SKM-1 (cell line): ENCODE measurements around the gene CAPS2.

Experiments
- DNase-seq: peaks from one replicate; lab custom pipeline; 2025; ENCODE audit not compliant: unreplicated experiment; lab: John Stamatoyannopoulos, UW

Gene CAPS2

GRCh38 chr12:75305412-75306332, 24.5 kb downstream of the CAPS2 start:
- DNase-seq, result no peak

DNA sequence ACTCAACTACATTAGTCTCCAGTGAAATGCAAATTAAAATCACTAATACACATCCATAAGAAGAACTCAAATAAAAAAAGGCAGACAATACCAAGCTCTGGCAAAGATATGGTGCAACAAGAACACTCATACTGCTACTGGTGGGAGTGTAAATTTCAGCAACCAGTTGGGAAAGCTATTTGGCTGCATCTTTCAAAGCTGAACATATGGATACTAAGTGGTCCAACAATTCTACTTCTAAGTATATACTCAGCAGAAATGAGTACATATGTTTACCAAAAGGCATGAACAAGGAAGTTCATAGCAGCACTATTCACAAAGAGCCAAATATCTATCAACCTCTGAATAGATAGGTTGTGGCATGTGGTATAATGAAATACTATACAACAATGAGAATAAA, 27.3 kb downstream of the CAPS2 start:
- DNase-seq, result no peak

GRCh38 chr12:75302225-75302624, 27.9 kb downstream of the CAPS2 start:
- DNase-seq, result no peak

DNA sequence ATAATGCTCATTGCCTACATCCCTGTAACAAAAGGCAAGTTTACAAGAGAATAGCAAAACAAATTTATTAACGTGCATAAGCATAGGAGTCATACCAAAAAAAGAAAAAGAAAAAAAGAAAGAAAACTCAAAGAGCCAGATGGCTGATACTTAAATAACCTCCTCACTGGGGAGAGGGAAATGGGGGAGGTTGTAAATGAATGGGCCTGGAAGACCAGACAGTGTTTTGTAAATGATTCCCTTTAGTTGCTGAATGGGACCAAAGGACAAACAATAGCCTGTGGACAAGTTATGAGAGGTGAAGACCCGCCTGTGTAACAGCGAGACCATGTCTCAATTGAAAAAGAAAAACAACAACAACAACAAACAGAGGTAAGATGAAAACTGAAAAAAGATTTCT, 35.3 kb downstream of the CAPS2 start:
- no peak for DNase-seq

DNA sequence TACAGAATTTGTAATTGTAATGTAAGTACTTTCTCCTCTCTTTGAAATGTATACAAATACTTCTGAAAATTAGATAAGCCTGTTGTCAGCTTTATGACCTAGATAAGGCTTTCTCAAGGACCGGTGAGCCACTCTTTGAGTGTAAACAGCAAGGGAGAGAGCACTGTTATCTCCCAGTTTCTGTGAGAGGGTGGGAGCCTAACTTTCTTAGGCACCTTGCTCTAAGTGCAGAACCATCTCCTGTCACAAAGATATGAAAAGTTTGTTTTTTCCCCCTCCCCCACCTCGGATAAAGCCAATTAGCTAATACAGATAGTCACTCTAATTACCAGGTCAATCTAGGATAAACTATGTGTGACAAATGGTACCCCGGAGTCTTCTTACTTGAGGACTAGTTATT, 35.8 kb downstream of the CAPS2 start:
- no peak for DNase-seq

DNA sequence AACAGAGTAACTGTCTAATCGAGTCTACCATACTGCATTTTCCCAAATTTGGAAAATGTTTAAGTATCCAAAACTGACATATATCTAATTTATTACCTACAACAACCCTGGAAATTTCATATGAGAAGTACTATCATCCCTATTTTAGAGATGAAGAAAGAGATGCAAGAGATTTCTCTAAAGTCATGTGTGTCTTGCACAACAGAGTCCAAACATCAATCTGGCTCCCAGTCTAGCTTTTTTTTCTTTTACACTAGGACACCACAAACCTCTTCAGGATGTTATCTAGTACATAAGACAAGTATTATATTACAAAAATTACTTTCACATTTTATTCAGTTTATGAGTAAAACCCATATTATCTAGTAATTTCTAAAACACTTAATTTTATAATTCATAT, 39.1 kb downstream of the CAPS2 start:
- no peak for DNase-seq

DNA sequence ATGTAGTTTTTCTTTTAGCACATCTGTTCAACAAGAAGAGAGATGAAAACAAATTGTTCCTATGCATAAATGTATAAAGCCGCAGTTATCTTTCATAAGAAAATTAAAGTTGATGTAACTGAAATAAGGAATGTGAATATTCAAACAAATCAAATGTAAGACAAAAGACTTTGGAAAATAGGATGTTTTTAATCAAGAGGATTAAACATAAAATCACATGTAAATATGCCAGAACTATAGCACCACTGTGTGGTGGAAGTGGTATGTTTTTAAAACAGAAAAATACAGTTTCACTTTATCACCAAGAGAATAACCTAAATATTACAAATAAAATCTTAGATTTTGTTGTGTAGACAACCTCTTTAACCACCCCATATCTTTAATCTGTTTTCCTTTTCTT, 40.4 kb downstream of the CAPS2 start:
- DNase-seq, result no peak

DNA sequence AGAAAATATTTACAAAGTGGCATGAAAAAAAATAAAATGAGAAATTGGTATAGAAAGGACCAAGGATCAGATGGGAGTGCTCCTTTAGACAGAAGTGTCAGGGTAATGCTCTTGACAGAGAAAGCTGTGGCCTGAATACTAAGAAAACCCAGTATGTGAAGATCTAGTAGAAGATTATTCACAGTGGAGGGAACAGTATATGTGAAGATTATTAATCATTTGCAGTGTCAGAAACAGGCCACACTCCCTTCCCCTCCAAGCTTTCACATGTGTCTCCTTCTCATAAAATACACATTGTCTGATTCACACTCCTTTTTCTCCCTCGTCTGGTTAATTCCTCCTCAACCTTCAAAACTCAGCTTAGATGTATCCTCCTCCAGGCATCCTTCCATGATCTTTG, 41.3 kb downstream of the CAPS2 start:
- DNase-seq, result no peak

- no peak for DNase-seq
These were observed 54.4 kb downstream of the CAPS2 start for GRCh38 chr12:75275702-75276101.

- no peak for DNase-seq
These were observed 58.5 kb downstream of the CAPS2 start for GRCh38 chr12:75271576-75271975.

GRCh38 chr12:75270157-75270556, 60.0 kb downstream of the CAPS2 start:
- DNase-seq, result no peak

DNA sequence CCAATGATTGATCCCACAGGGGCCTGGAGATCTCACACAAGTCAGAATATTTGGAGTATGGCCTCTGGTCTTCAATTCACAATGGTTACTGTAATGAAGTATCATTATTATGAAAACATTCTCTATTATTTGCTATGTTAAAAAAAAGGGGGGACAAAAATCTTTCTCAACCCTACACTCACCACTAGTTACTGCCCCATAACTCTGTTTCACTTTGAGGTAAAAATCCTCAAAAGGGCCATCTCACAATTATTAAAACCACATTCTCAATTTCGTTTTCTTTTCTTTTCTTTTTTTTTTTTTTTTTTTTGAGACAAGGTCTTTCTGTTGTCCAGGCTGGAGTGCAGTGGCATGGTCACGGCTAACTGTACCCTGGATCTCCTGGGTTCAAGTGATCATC, 60.9 kb downstream of the CAPS2 start:
- DNase-seq, result no peak

GRCh38 chr12:75260316-75260715, 69.8 kb downstream of the CAPS2 start:
- DNase-seq, result no peak

GRCh38 chr12:75259143-75259542, 71.0 kb downstream of the CAPS2 start:
- no peak for DNase-seq

- DNase-seq, result no peak
These were observed 72.6 kb downstream of the CAPS2 start for GRCh38 chr12:75257510-75257909.

- DNase-seq, result no peak
These were observed 85.0 kb downstream of the CAPS2 start for GRCh38 chr12:75245108-75245507.

- no peak for DNase-seq
These were observed 90.1 kb downstream of the CAPS2 start for GRCh38 chr12:75239987-75240386.

DNA sequence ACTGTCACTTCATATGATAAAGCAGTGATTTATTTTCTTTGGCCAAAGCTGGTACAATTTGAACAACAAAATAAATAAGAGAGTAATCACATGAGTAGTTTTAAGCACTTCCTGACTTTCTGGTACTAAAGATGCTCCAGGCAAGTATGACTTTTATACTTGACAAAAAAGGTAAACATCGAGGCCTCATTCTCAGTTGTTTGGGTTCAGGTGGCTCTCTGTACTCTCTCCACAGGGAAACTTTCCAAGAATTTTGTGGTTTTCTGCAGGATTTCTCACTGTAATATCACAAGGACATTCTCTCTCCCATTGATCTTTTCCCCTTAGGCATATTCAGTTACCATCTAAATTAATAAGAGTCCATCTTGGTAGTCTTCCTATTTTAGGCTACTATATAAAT, 93.9 kb downstream of the CAPS2 start:
- DNase-seq, result no peak

- DNase-seq, result no peak
These were observed 103.0 kb downstream of the CAPS2 start for GRCh38 chr12:75227132-75227531.
